HEK293T (cell line): ENCODE measurements around the gene MERTK.

Experiments
- CTCF ChIA-PET: fragments of 350-600 bp; formaldehyde crosslinking; extraction: SDS; loops from one replicate; lab custom pipeline; 2021; ENCODE audit warnings: antibody characterized with exemption, inconsistent platforms; lab: Yijun Ruan, JAX
- POLR2A ChIA-PET: fragments of 350-600 bp; formaldehyde crosslinking; extraction: SDS; loops from one replicate; lab custom pipeline; 2020; ENCODE audit warnings: antibody characterized with exemption, inconsistent platforms; lab: Yijun Ruan, JAX
- DNase-seq: peaks from one replicate; pipeline ENCODE4 v3.0.0; 2012; ENCODE audit warnings: mixed read lengths; ENCODE audit errors: extremely low spot score
- ARNT ChIP-seq: fragments of 450-650 bp; IDR thresholded peaks from 2 replicates; pipeline ENCODE4 v1.6.1; 2017; ENCODE audit warnings: mild to moderate bottlenecking
- BHLHE40 ChIP-seq: fragments of 450-650 bp; IDR thresholded peaks from 2 replicates; pipeline ENCODE4 v1.6.1; 2016; ENCODE audit warnings: mild to moderate bottlenecking, moderate library complexity, borderline replicate concordance
- CTBP1 ChIP-seq: fragments of 450-650 bp; IDR thresholded peaks from 2 replicates; pipeline ENCODE4 v1.6.1; 2016; ENCODE audit warnings: borderline replicate concordance
- ELF4 ChIP-seq: fragments of 450-650 bp; IDR thresholded peaks from 2 replicates; pipeline ENCODE4 v1.6.1; 2017; ENCODE audit warnings: antibody characterized with exemption
- FOXA1 ChIP-seq: fragments of 450-650 bp; IDR thresholded peaks from 2 replicates; pipeline ENCODE4 v1.6.1; 2016; ENCODE audit warnings: mild to moderate bottlenecking
- FOXK2 ChIP-seq: fragments of 450-650 bp; IDR thresholded peaks from 2 replicates; pipeline ENCODE4 v1.6.1; 2016; ENCODE audit warnings: mild to moderate bottlenecking
- FOXM1 ChIP-seq: fragments of 450-650 bp; IDR thresholded peaks from 2 replicates; pipeline ENCODE4 v1.6.1; 2017; ENCODE audit warnings: mild to moderate bottlenecking, borderline replicate concordance
- HDGF ChIP-seq: fragments of 450-650 bp; IDR thresholded peaks from 2 replicates; pipeline ENCODE4 v1.6.1; 2017; ENCODE audit warnings: antibody characterized with exemption, borderline replicate concordance
- L3MBTL2 ChIP-seq: fragments of 450-650 bp; conservative IDR thresholded peaks from 2 replicates; pipeline ENCODE4 v1.6.1; 2016; ENCODE audit warnings: mild to moderate bottlenecking
- LEF1 ChIP-seq: fragments of 450-650 bp; IDR thresholded peaks from 2 replicates; pipeline ENCODE4 v1.6.1; 2017; ENCODE audit warnings: mild to moderate bottlenecking, borderline replicate concordance
- NFRKB ChIP-seq: fragments of 450-650 bp; IDR thresholded peaks from 2 replicates; pipeline ENCODE4 v1.6.1; 2016; ENCODE audit warnings: mild to moderate bottlenecking, moderate library complexity
- SP1 ChIP-seq: fragments of 450-650 bp; IDR thresholded peaks from 2 replicates; pipeline ENCODE4 v1.6.1; 2017
- SUZ12 ChIP-seq: fragments of 450-650 bp; IDR thresholded peaks from 2 replicates; pipeline ENCODE4 v1.6.1; 2016; ENCODE audit warnings: mild to moderate bottlenecking
- TARDBP ChIP-seq: fragments of 450-650 bp; IDR thresholded peaks from 2 replicates; pipeline ENCODE4 v1.6.1; 2016
- ZNF384 ChIP-seq: fragments of 450-650 bp; IDR thresholded peaks from 2 replicates; pipeline ENCODE4 v1.6.1; 2016
- TF ChIP-seq, protein P1 (sequence below): fragments of 450-650 bp; IDR thresholded peaks from 2 replicates; pipeline ENCODE4 v1.6.1; 2016

Gene MERTK

DNA sequence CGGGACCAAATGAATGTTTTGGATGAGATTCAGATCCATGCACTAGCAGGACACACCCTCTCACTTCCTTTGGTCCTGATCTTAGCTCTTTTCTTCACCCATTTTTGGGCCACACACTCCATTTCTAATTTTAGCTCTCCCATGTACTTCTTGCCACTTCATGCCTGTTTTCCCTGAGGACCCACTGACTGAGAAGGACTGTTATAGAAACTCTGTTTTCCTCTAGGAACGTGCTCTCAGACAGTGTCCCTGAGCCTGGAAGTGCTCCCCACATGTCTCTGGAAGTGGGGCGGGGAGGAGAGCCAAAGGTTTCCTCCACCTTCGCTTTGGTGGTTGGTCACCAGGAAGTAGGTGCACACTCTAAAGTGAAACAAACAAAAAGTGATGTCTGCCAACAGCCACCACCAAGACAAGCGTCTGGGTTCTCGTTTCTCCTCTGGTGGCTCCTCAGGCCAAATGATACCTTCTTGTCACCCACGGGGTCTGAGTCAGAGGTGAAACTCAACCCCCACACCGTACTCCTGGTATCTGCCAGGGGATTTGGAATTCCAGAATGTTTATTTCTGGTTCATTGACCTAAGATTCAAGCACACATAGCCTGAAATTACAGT, 74.7 kb downstream of the MERTK start:
- TF ChIP-seq FOXA1 (no peak), CTBP1 (no peak), ARNT (no peak)
- CTCF ChIA-PET: no interaction called here
- no peak for DNase-seq
- POLR2A ChIA-PET: no interaction called here

DNA sequence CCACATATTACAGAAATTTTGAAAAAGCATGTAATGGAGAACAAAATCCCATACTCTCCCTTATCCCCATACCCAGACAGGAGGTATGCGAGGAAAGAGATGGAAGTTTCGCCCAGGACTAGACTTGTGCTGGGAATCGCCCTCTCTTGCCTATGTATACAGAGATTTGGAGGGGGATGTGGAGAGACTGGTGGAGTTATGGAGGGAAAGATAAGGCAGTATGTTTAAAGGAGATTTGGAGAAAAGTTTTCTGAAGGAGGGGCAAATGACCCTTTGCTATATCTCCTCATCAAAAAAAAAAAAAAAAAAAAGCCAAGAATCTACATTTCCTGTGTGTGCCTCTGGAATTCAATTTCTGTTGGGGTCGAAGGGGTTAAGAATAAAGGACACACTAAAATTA, 75.3 kb downstream of the MERTK start:
- TF ChIP-seq BHLHE40 (no peak), HDGF (no peak), FOXA1 (no peak), LEF1 (no peak), FOXK2 (no peak), SP1 (no peak), NFRKB (no peak), CTBP1 (no peak), TARDBP (no peak), L3MBTL2 (no peak), ZNF384 (no peak), FOXM1 (no peak), ELF4 (no peak), SUZ12 (no peak)
- TF ChIP-seq, protein P1, sequence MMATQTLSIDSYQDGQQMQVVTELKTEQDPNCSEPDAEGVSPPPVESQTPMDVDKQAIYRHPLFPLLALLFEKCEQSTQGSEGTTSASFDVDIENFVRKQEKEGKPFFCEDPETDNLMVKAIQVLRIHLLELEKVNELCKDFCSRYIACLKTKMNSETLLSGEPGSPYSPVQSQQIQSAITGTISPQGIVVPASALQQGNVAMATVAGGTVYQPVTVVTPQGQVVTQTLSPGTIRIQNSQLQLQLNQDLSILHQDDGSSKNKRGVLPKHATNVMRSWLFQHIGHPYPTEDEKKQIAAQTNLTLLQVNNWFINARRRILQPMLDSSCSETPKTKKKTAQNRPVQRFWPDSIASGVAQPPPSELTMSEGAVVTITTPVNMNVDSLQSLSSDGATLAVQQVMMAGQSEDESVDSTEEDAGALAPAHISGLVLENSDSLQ: no peak
- CTCF ChIA-PET: no interaction called here
- POLR2A ChIA-PET: no interaction called here
- no peak for DNase-seq

DNA sequence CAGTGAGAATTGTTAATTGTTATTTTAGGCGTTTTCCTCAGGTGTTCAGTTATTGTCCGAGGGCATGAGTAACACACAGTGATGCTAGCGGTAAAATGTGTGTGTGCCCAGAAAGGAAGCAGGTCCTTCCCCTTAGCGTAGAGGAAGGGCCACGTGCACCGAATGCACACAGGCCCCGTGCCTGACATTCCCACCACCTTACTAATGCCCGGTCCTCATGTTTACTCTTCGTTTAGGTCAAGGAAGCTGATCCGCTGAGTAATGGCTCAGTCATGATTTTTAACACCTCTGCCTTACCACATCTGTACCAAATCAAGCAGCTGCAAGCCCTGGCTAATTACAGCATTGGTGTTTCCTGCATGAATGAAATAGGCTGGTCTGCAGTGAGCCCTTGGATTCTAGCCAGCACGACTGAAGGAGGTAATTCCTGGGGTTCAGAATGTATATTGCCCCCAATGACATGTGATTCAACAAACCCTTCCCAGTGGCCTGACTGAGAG, 76.7 kb downstream of the MERTK start:
- no peak for DNase-seq
- no peak for TF ChIP-seq ARNT
- TF ChIP-seq FOXK2: no peak
- TF ChIP-seq, protein P1: no peak
- no peak for TF ChIP-seq SP1
- TF ChIP-seq ZNF384: no peak
- TF ChIP-seq FOXM1: no peak
- no peak for TF ChIP-seq ELF4
- no peak for TF ChIP-seq CTBP1
- no peak for TF ChIP-seq L3MBTL2
- TF ChIP-seq BHLHE40: no peak
- TF ChIP-seq LEF1: no peak
- no peak for TF ChIP-seq SUZ12
- no peak for TF ChIP-seq HDGF
- TF ChIP-seq NFRKB: no peak
- TF ChIP-seq TARDBP: no peak
- TF ChIP-seq FOXA1: no peak
- ChIA-PET CTCF (no interaction called here), POLR2A (no interaction called here)

DNA sequence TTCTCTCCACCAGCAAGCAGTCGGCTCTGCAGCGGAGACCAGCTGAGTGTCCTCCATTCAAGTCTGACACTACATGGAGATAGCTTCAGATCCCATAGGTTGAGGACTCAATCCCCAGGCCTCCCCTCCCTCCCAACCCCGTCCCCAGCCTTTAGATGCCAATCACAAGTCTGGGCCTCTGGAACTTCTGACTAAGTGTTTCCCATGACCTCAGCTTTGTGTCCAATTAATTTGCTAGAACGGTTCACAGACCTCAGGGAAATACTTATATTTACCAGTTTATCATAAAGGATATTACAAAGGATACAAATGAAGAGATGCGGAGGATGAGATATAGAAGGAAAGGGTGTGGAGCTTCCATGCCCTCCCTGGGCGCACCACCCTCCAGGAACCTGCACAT, 77.4 kb downstream of the MERTK start:
- no peak for TF ChIP-seq FOXA1
- no peak for TF ChIP-seq ARNT
- TF ChIP-seq SP1: no peak
- DNase-seq: no peak
- ChIA-PET POLR2A (no interaction called here), CTCF (no interaction called here)

DNA sequence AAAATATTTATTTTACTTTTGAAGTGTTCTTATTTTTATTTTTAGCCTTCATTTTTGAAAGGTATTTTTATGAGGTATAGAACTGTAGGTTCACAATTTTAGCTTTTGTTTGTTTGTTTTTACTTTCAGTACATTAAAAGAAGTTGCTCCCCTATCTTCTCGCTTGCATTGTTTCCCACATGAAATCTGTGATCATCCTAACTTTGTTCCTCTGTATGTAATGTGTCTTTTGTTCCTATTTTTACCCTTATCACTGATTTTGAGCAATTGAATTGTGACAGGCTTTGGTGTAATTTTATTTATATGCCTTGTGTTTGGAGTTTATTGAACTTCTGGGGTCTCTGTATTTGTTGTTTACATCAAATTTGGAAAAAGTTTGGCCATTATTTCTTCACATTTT, 78.8 kb downstream of the MERTK start:
- no peak for DNase-seq
- CTCF ChIA-PET: no interaction called here
- TF ChIP-seq SP1 (no peak), TARDBP (no peak), BHLHE40 (no peak), LEF1 (no peak), SUZ12 (no peak), ARNT (no peak), FOXA1 (no peak), NFRKB (no peak), ELF4 (no peak), L3MBTL2 (no peak), HDGF (no peak), FOXK2 (no peak)

DNA sequence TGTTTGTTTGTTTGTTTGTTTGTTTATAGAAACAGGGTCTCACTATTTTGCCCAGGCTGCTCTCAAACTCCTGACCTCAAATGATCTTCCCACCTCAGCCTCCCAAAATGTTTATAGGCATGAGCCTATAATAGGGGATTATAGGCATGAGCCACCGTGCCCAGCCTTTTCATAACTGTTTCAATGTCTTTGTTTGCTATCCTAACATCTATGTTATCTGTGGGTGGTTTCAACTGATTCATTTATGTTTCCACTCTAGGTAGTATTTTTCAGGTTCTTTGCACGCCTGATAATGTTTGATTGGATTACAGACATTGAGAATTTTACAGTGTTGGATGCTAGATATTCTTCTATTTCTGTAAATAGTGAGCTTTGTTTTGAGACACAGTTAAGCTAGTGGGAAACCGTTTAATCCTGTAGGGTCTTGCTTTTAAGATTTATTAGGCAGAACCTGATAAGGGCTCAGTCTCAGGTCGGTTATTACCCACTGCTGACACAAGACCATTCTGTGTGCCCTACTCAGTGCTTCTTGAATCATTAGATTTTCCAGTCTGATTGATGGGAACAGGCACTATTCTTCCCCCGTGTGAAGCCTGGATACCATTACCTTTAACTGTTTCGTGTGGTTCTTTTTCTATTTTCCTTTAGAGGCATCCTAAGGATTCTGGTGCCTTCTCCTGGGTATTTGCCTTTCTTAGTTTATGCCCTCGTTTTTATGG, 80.2 kb downstream of the MERTK start:
- ChIA-PET CTCF (no interaction called here), POLR2A (no interaction called here)
- no peak for DNase-seq
- no peak for TF ChIP-seq FOXA1
- TF ChIP-seq FOXK2: no peak
- TF ChIP-seq TARDBP: no peak
- no peak for TF ChIP-seq CTBP1
- TF ChIP-seq L3MBTL2: no peak
- TF ChIP-seq ARNT: no peak
- no peak for TF ChIP-seq LEF1

More for the DNA sequence above, 78.8 kb downstream of the MERTK start:
- POLR2A ChIA-PET: no interaction called here

DNA sequence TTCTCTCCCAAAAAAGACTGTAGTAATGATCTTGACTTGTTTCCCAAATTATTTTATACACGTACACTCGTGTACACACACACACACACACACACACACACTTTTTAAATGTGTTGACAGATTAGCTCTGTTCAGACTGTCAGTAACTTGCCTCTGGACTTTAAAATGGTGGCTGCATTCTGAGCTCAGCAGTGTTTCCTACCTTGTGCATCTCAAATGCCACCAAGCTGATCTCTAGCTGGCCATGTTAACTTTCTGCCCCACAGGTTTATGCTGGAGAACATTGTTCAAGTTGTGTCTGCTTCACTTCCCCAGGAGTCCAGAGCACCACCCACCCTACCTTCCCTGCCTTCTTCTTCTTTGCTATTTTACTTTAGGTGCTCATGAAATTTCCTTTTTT, 83.3 kb downstream of the MERTK start:
- POLR2A ChIA-PET: no interaction called here
- TF ChIP-seq, protein P1: no peak
- TF ChIP-seq TARDBP (no peak), HDGF (no peak)
- DNase-seq: no peak
- CTCF ChIA-PET: no interaction called here
